Measurements from ENCODE around the gene CCDC38. TPM values are rescaled to one million over a fixed set of nuclear protein-coding genes. Genes with fewer than 3 reads are reported as not detected.

Gene CCDC38
- total RNA-seq, 1 donor from 2014 or later, result 0.06 TPM

DNA sequence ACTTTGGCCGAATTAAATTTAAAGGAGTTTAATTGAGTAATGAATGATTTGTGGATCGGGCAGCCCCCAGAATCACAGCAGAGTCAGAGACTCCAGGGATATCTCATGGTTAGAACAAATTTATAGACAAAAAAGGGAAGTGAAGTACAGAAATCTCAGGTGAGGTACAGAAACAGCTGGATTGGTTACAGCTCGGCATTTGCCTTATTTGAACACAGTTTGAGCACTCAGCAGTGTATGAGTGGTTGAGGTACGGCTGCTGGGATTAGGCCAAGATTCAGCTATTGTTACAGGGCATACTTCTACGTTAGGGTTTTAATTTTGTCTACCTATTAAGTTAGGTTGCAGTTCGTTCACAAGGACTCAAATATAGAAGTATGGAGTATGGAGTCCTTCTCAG lies 23.3 kb downstream of the CCDC38 start:
- no peak for DNase-seq (ENCODE audit: low read depth)
- H3K4me3 ChIP-seq (ENCODE audit: low read depth, low read length), result no peak overlapping the region
- TF ChIP-seq CTCF (conservative IDR thresholded peaks at IDR 0.05; ENCODE audit: low read depth, low read length), result no peak

- peak; percentile 96 for TF ChIP-seq CTCF (conservative IDR thresholded peaks at IDR 0.05; ENCODE audit: low read depth, low read length)
- DNase-seq (ENCODE audit: low read depth), result no peak
- no peak overlapping the region for H3K4me3 ChIP-seq (ENCODE audit: low read depth, low read length)
Measured at GRCh38 chr12:95918194-95918993, 24.0 kb downstream of the CCDC38 start.

DNA sequence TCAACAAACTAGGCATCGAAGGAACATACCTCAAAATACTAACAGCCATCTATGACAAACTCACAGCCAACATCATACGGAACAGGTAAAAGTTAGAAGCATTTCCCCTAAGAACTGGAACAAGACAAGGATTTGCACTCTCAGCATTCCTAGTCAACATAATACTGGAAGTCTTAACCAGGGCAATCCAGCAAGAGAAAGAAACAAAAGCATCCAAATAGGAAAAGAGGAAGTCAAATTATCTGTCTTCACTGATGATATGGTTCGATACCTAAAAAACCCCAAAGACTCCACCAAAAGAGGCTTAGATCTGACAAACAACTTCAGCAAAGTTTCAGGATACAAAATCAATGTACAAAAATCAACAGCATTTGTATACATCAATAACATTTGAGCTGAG lies 32.5 kb downstream of the CCDC38 start:
- no peak for DNase-seq (ENCODE audit: low read depth)
- TF ChIP-seq CTCF (conservative IDR thresholded peaks at IDR 0.05; ENCODE audit: low read depth, low read length), result no peak
- H3K4me3 ChIP-seq (ENCODE audit: low read depth, low read length), result no peak overlapping the region

DNA sequence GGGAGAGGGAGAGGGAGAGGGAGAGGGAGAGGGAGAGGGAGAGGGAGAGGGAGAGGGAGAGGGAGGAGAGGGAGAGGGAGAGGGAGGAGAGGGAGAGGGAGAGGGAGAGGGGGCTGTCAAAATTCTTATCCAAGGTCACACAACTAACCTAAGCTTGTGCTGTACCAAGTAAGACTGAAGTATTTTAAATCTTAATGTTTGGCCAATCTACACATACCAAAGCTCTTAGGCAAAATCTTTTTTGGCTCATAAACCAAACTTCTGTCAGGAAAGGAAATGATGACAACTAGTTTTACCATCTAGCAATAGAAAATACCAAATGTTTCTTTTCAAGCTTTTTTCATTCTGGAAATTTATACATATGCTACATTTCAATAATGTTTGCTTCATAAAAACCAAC lies 33.8 kb downstream of the CCDC38 start:
- no peak overlapping the region for H3K4me3 ChIP-seq (ENCODE audit: low read depth, low read length)
- no peak for DNase-seq (ENCODE audit: low read depth)
- TF ChIP-seq CTCF (conservative IDR thresholded peaks at IDR 0.05; ENCODE audit: low read depth, low read length), result no peak

- H3K4me3 ChIP-seq (ENCODE audit: low read depth, low read length), result no peak overlapping the region
- TF ChIP-seq CTCF (conservative IDR thresholded peaks at IDR 0.05; ENCODE audit: low read depth, low read length), result no peak
- DNase-seq (ENCODE audit: low read depth), result no peak
Measured at GRCh38 chr12:95898081-95898480, 44.3 kb downstream of the CCDC38 start.

DNA sequence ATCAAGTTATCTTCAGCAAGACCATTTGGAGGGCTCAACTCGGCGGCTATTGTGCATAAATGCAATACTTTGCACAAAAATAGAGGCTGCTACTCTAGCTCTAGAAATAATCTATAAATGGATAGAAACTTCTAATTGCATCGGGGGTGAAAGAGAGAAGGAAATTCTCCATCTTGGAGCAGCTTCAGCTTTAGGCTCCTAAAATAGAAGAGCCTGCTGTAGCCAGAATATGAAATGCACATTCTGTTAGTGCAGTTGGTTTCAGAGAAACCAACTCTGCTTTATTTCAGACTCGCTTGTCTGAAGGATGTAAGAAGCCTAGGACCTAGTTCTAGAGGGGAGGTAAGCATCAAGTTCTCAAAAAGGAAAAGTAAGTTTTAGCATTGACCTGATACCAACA lies 45.6 kb downstream of the CCDC38 start:
- no peak overlapping the region for H3K4me3 ChIP-seq (ENCODE audit: low read depth, low read length)
- DNase-seq (ENCODE audit: low read depth), result no peak
- TF ChIP-seq CTCF (conservative IDR thresholded peaks at IDR 0.05; ENCODE audit: low read depth, low read length), result no peak

DNA sequence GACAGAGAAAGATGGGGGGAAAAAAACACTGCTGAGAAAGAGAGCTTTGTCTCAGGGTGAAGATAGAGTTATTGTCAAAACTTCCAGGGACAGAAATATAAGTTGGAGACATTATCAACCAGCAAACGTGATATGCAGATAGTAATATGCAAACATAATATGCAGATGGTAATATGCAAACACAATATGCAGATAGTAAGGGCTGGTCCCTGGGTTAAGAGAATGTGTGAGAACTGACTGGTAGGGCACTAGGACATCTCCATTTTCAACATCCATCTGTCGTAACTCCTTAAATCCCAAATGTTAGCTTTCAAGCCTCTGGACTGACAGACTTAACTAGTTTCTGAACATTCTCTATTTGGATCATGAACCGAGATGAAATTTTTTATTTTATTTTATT lies 51.5 kb downstream of the CCDC38 start:
- DNase-seq (ENCODE audit: low read depth), result no peak
- H3K4me3 ChIP-seq (ENCODE audit: low read depth, low read length), result no peak overlapping the region
- no peak for TF ChIP-seq CTCF (conservative IDR thresholded peaks at IDR 0.05; ENCODE audit: low read depth, low read length)

Data from epithelial cell of proximal tubule (primary cell).